HCEC 1CT (cell line): ENCODE data around the gene MORC4.
"Not testable (repeated sequence)": the region's sequence is repeated elsewhere in the genome, so short reads cannot be mapped to it uniquely, and the experiment has no call there.

ENCODE experiments used
- DNase-seq: peaks from one replicate; pipeline ENCODE4 v3.0.0-alpha.2; 2017

The MORC4 gene

GRCh38 chrX:107000013-107000515, at the start of gene MORC4:
MORC4 (minus strand) TSS chrX:107000212; CDS start chrX:106999969, 243 bp downstream.
- DNase-seq: peak; percentile 55

- DNase-seq: no peak
Measured at GRCh38 chrX:107047622-107048021, 47.6 kb upstream of the MORC4 start.

- no peak for DNase-seq
Measured at GRCh38 chrX:107029752-107030151, 29.7 kb upstream of the MORC4 start.

GRCh38 chrX:107025545-107025944, 25.5 kb upstream of the MORC4 start:
- DNase-seq: peak; percentile 17

GRCh38 chrX:107014936-107015335, 14.9 kb upstream of the MORC4 start:
- DNase-seq: peak; percentile 7

GRCh38 chrX:107008034-107008433, 8.0 kb upstream of the MORC4 start:
- no peak for DNase-seq

GRCh38 chrX:106999002-106999975, 723 bp downstream of the MORC4 start:
- peak; percentile 52 for DNase-seq

GRCh38 chrX:106997611-106998010, 2.4 kb downstream of the MORC4 start:
- no peak for DNase-seq

- DNase-seq: no peak
Measured at GRCh38 chrX:106995678-106996077, 4.3 kb downstream of the MORC4 start.

GRCh38 chrX:106987488-106987887, 12.5 kb downstream of the MORC4 start:
- no peak for DNase-seq

- no peak for DNase-seq
Measured at GRCh38 chrX:106980952-106981626, 18.9 kb downstream of the MORC4 start.

- DNase-seq: no peak
Measured at GRCh38 chrX:106976416-106976815, 23.6 kb downstream of the MORC4 start.

GRCh38 chrX:106973433-106974149, 26.4 kb downstream of the MORC4 start:
- no peak for DNase-seq

GRCh38 chrX:106972896-106973295, 27.1 kb downstream of the MORC4 start:
- no peak for DNase-seq

- DNase-seq: not testable (repeated sequence)
Measured at GRCh38 chrX:106966547-106966946, 33.5 kb downstream of the MORC4 start.

- DNase-seq: no peak
Measured at GRCh38 chrX:106964290-106964689, 35.7 kb downstream of the MORC4 start.

- DNase-seq: no peak
Measured at GRCh38 chrX:106963111-106963510, 36.9 kb downstream of the MORC4 start.

- DNase-seq: no peak
Measured at GRCh38 chrX:106959901-106960300, 40.1 kb downstream of the MORC4 start.

GRCh38 chrX:106957856-106958255, 42.2 kb downstream of the MORC4 start:
- DNase-seq: no peak

- DNase-seq: peak; percentile 37
Measured at GRCh38 chrX:106955004-106955772, 44.8 kb downstream of the MORC4 start.

GRCh38 chrX:106954041-106954440, 46.0 kb downstream of the MORC4 start:
- DNase-seq: no peak

GRCh38 chrX:106952988-106953387, 47.0 kb downstream of the MORC4 start:
- peak; percentile 6 for DNase-seq
